ENCODE results near the gene MSH3. TPM values are rescaled to one million over a fixed set of nuclear protein-coding genes. Genes with fewer than 3 reads are reported as not detected.

MSH3 gene
- total and polyA plus RNA-seq, 2 of the 8 experiments (the other 6 are each of a cell fraction or from before 2014, with no cell fraction given), result 3.6 to 22.6 TPM

GRCh38 chr5:80867233-80867632 lies 212.8 kb downstream of the MSH3 start (continued):
- TF ChIP-seq CHD7 (IDR thresholded peaks at IDR 0.05; ENCODE audit: insufficient replicate concordance, low read length) (no peak), SP4 (IDR thresholded peaks at IDR 0.05; ENCODE audit: low read length) (no peak), GABPA (IDR thresholded peaks at IDR 0.05; ENCODE audit: borderline replicate concordance, insufficient read depth, low read length) (no peak), JUN (IDR thresholded peaks at IDR 0.05; ENCODE audit: low read depth, low read length) (no peak), SUZ12 (IDR thresholded peaks at IDR 0.05; ENCODE audit: low read length) (no peak), ATF3 (IDR thresholded peaks at IDR 0.05; ENCODE audit: insufficient read depth, low read depth, low read length) (no peak), CTCF (IDR thresholded peaks at IDR 0.05; ENCODE audit: control extremely low read depth in 1 of 3, insufficient read depth in 1 of 3, low read depth in 1 of 3, low read length in 3 of 3) (no peak), CHD2 (IDR thresholded peaks at IDR 0.05; ENCODE audit: low read length) (no peak)

Measured in H1 (cell line).